GM19238 (cell line): Measurements from ENCODE around the gene ZBTB43.
"Not testable (repeated sequence)": the region's sequence is repeated elsewhere in the genome, so short reads cannot be mapped to it uniquely, and the experiment has no call there.

Experiments used
- DNase-seq: peaks from one replicate; pipeline ENCODE4 v3.0.0; 2011; ENCODE audit warnings: low spot score; ENCODE audit not compliant: insufficient read length

ZBTB43 gene

GRCh38 chr9:126791406-126792230 is 13.2 kb upstream of the ZBTB43 start:
- no peak for DNase-seq

- DNase-seq: no peak
These were observed 11.0 kb upstream of the ZBTB43 start for GRCh38 chr9:126793686-126794417.

- no peak for DNase-seq
These were observed 10.4 kb upstream of the ZBTB43 start for GRCh38 chr9:126794441-126794840.

GRCh38 chr9:126796758-126797157 is 8.1 kb upstream of the ZBTB43 start:
- no peak for DNase-seq

GRCh38 chr9:126797903-126798302 is 6.9 kb upstream of the ZBTB43 start:
- DNase-seq: no peak

- no peak for DNase-seq
These were observed 5.8 kb upstream of the ZBTB43 start for GRCh38 chr9:126799034-126799433.

GRCh38 chr9:126802318-126803059 is 2.4 kb upstream of the ZBTB43 start:
- no peak for DNase-seq

GRCh38 chr9:126804198-126804695 is 593 bp upstream of the ZBTB43 start:
- DNase-seq: no peak

- DNase-seq: peak; percentile 47
These were observed 868 bp downstream of the ZBTB43 start for GRCh38 chr9:126805554-126806262.

- no peak for DNase-seq
These were observed 1.5 kb downstream of the ZBTB43 start for GRCh38 chr9:126806336-126806735.

GRCh38 chr9:126809068-126809467 is 4.2 kb downstream of the ZBTB43 start:
- no peak for DNase-seq

- not testable (repeated sequence) for DNase-seq
These were observed 5.4 kb downstream of the ZBTB43 start for GRCh38 chr9:126810221-126810620.

GRCh38 chr9:126813072-126813471 is 8.2 kb downstream of the ZBTB43 start:
- DNase-seq: no peak

GRCh38 chr9:126814091-126814490 is 9.3 kb downstream of the ZBTB43 start:
- no peak for DNase-seq

GRCh38 chr9:126817615-126818014 is 12.8 kb downstream of the ZBTB43 start:
- DNase-seq: not testable (repeated sequence)

- DNase-seq: no peak
These were observed 13.6 kb downstream of the ZBTB43 start for GRCh38 chr9:126818482-126818881.

GRCh38 chr9:126819482-126819881 is 14.6 kb downstream of the ZBTB43 start:
- no peak for DNase-seq

GRCh38 chr9:126822278-126822677 is 17.4 kb downstream of the ZBTB43 start:
- no peak for DNase-seq

GRCh38 chr9:126822873-126823272 is 18.0 kb downstream of the ZBTB43 start:
- no peak for DNase-seq

- not testable (repeated sequence) for DNase-seq
These were observed 19.2 kb downstream of the ZBTB43 start for GRCh38 chr9:126824052-126824451.

- DNase-seq: no peak
These were observed 22.4 kb downstream of the ZBTB43 start for GRCh38 chr9:126827227-126827626.
